ENCODE results near the gene SEC16A.
"Not testable (repeated sequence)": the region's sequence is repeated elsewhere in the genome, so short reads cannot be mapped to it uniquely, and the experiment has no call there.

Gene SEC16A

DNA sequence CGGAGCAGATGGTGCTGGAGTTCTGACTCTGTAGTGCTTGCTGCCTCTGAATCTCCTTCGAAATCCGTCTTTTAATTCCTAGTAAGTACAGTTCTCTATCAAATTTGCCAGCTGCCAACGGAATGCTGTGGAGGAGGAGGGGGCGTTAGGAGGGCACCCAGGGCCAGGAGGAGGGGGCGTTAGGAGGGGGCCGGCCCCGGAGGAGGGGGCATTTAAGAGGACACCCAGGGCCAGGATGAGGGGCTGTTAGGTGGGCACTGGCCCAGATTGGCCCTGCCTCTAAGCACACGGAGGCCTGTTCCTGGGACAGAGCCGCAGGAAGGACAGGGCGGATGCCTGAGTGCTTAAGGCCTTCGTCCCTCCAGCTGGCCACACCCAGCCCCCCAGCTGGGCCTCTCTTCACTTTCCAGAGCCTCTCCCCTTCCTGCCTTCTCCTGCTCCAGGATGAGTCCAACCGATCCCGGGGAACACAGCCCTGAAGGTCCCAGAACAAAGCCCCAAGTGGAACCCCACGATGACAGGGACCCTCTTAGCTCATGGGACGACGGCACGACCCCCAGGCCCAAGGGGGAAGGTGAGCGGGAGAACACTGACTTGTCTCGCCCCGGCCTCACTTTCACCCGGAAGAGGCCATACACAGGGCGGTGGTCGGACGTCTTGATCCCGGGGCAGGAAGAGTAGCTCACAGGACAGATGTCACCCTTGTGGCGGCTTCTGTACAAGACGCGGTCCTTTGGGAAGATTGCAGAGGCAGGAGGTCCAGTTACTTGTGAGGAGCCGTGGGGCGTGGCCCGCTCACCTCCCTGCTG is 53.0 kb downstream of the SEC16A start:
- Mint-ChIP-seq H3K36me3 (ENCODE audit: insufficient read depth) (peaks cover 17% of the 10 kb centered on the region), H3K9me3 (no peaks in the 10 kb centered on the region), H3K27me3 (no peaks in the 10 kb centered on the region), H3K27ac (ENCODE audit: low read depth) (peak overlapping the region; percentile 41), H3K4me1 (no peaks in the 10 kb centered on the region), H3K4me3 (no peak overlapping the region)
- DNase-seq (ENCODE audit: low spot score in 2 of 2) (no peak), ATAC-seq (replicated peaks; ENCODE audit: extremely low read depth, poor library complexity, severe bottlenecking) (no peak)

DNA sequence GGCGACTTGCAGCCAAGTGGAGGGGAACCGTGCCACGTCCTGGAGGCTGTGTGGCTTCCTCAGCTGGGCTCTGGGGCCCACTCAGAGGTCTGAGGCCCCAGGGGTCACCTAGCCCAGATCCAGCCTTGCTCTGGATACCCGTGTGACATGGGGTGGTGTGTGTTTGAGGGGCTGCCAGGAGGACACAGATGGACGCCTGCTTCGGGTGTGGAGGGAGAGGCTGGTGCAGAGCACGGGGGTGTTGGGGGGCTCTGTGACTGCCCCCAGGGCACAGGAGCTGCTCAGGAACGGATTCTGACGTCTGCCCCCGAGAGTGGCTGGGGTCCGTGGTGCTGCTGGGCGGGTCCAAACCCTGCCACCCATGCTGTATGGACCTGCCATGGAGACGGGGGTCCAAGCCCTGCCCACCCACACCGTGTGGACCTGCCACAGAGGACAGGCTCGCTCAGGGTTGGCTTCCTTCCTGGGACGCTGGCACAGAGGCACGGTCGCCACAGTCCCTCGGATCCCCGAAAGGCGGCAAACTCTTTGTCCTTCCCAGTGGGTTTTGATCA is 53.7 kb downstream of the SEC16A start:
- H3K36me3 Mint-ChIP-seq (ENCODE audit: insufficient read depth) = peaks cover 17% of the 10 kb centered on the region
- DNase-seq (ENCODE audit: low spot score in 2 of 2) (no peak), ATAC-seq (replicated peaks; ENCODE audit: extremely low read depth, poor library complexity, severe bottlenecking) (no peak)
- H3K9me3 Mint-ChIP-seq = no peaks in the 10 kb centered on the region
- H3K27me3 Mint-ChIP-seq = no peaks in the 10 kb centered on the region
- no peaks in the 10 kb centered on the region for H3K4me1 Mint-ChIP-seq
- no peak overlapping the region for H3K4me3 Mint-ChIP-seq
- no peak overlapping the region for H3K27ac Mint-ChIP-seq (ENCODE audit: low read depth)

DNA sequence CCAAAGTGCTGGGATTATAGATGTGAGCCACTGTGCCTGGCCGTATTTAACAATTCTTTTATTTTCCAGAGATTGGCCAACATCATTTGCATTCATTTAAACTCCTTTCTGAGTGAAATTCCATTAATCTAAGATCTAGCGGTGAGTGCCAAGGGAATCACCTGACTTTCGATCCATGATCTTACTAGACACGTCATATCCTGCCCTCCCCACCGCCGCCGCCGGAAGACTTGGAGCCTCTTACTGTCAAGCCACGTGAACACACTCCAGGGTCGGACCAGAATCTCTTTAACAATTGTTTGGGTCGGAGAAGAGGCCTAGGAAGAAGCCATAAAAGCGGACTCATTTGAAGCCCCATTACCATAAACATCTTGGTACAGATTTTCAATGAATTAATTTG is 56.1 kb downstream of the SEC16A start:
- H3K27me3 Mint-ChIP-seq = no peaks in the 10 kb centered on the region
- no peaks in the 10 kb centered on the region for H3K9me3 Mint-ChIP-seq
- no peak overlapping the region for H3K4me3 Mint-ChIP-seq
- no peak for ATAC-seq (replicated peaks; ENCODE audit: extremely low read depth, poor library complexity, severe bottlenecking)
- DNase-seq (ENCODE audit: low spot score in 2 of 2) = no peak
- H3K36me3 Mint-ChIP-seq (ENCODE audit: insufficient read depth) = peaks cover 25% of the 10 kb centered on the region
- no peaks in the 10 kb centered on the region for H3K4me1 Mint-ChIP-seq
- no peak overlapping the region for H3K27ac Mint-ChIP-seq (ENCODE audit: low read depth)

DNA sequence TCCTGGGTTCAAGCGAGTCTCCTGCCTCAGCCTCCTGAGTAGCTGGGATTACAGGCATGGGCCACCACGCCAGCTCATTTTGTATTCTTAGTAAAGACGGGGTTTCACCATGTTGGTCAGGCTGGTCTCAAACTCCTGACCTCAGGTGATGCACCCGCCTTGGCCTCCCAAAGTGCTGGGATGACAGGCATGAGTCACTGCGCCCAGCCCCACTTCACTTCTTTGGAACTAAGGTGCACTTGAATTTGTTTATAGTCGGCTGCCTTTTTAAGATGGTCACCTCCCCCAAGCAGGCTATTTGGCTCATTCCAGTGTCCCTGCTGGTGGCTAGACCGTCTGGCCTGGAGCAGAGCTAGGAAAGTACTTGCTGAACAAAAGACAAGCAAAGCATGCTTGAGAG is 57.5 kb downstream of the SEC16A start:
- not testable (repeated sequence) for H3K27me3 Mint-ChIP-seq; H3K4me3 Mint-ChIP-seq; H3K4me1 Mint-ChIP-seq; DNase-seq (ENCODE audit: low spot score in 2 of 2); ATAC-seq (replicated peaks; ENCODE audit: extremely low read depth, poor library complexity, severe bottlenecking); H3K27ac Mint-ChIP-seq (ENCODE audit: low read depth); H3K9me3 Mint-ChIP-seq
- H3K36me3 Mint-ChIP-seq (ENCODE audit: insufficient read depth) = peaks cover 33% of the 10 kb centered on the region

DNA sequence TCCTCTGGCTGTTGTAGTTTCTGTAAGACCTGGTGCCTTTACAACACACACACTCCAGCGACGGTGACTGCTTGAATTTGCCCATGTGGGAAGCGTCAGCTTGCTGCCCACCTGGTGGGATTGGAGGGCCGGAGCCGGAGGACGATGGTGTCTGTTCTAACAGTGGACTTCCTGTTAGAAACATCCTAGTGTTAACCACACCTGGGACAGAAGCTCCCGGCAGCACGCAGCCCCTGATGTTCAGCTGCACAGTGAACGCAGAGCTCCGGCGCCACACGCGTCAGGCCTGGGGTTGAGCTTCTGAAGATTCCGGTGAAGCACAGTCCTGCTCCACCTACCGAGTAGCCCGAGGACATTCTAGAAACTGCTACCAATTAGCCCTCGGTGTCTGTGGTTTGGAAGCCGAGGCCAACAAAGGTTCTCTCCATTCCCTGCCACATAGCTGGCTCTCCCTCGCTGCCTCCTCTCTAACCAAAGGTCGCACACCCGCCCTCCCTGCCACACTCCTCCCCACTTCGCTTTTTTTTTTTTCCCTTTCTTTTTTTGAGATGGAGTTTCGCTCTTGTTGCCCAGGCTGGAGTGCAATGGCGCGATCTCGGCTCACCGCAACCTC is 58.0 kb downstream of the SEC16A start:
- peaks cover 34% of the 10 kb centered on the region for H3K36me3 Mint-ChIP-seq (ENCODE audit: insufficient read depth)
- DNase-seq (ENCODE audit: low spot score in 2 of 2) (no peak), ATAC-seq (replicated peaks; ENCODE audit: extremely low read depth, poor library complexity, severe bottlenecking) (no peak)
- H3K27me3 Mint-ChIP-seq = no peaks in the 10 kb centered on the region
- no peak overlapping the region for H3K4me3 Mint-ChIP-seq
- no peaks in the 10 kb centered on the region for H3K4me1 Mint-ChIP-seq
- H3K27ac Mint-ChIP-seq (ENCODE audit: low read depth) = no peak overlapping the region
- H3K9me3 Mint-ChIP-seq = no peaks in the 10 kb centered on the region

DNA sequence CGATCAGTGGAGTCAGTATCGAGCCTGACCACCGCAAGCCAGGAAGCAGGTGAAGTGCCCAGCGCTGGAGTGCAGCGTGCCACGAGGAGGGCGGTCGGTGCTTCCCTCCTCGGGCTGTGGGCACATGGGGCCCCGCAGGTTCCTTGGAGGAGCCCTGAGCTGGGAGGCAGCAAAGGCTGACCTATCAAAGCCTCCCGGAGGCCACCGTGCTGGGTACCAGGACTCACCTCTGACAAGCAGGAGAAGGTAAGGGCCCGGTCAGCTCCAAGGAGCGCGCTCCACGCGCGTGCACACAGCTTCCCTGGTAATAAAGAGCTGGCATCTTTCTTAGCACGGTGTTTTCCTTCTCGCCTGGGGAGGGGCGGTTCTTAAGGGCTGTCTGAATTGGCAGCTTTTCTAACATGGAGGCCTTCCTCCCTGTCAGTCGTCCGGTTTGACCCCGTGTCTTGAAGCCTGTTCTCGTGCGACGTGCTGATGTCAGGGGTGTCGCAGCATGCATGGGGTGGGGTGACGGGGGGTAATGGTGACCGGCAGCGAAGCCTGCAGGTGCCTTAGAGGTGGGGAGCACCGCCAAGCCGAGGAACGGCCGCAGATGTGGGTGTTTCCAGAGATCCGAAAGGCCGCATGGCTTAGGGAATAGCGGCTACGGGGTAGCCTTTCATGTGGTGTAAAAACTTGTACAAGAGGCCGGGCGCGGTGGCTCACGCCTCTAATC is 59.3 kb downstream of the SEC16A start:
- H3K4me3 Mint-ChIP-seq = no peak overlapping the region
- ATAC-seq (replicated peaks; ENCODE audit: extremely low read depth, poor library complexity, severe bottlenecking) (no peak), DNase-seq (ENCODE audit: low spot score in 2 of 2) (no peak)
- H3K36me3 Mint-ChIP-seq (ENCODE audit: insufficient read depth) = peaks cover 45% of the 10 kb centered on the region
- H3K27me3 Mint-ChIP-seq = no peaks in the 10 kb centered on the region
- no peaks in the 10 kb centered on the region for H3K4me1 Mint-ChIP-seq
- H3K9me3 Mint-ChIP-seq = no peaks in the 10 kb centered on the region
- no peak overlapping the region for H3K27ac Mint-ChIP-seq (ENCODE audit: low read depth)

DNA sequence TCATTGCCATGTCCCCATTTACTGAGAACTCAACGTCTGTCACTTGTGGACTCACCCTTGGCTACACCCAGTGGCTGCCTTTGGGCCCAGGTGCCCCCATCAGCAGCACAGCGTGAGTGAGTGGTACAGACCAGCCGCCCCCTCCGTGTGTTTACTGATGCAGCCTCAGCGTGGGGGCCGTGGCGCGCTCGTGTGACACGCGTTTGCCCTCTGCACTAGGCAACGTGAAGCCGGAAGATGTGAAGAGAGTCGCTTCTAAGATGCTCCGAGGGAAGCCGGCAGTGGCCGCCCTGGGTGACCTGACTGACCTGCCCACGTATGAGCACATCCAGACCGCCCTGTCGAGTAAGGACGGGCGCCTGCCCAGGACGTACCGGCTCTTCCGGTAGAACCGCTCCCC is 60.0 kb downstream of the SEC16A start:
- H3K27ac Mint-ChIP-seq (ENCODE audit: low read depth) = no peak overlapping the region
- no peaks in the 10 kb centered on the region for H3K9me3 Mint-ChIP-seq
- H3K36me3 Mint-ChIP-seq (ENCODE audit: insufficient read depth) = peaks cover 44% of the 10 kb centered on the region
- no peak overlapping the region for H3K4me3 Mint-ChIP-seq
- DNase-seq (ENCODE audit: low spot score in 2 of 2) (no peak), ATAC-seq (replicated peaks; ENCODE audit: extremely low read depth, poor library complexity, severe bottlenecking) (no peak)
- H3K4me1 Mint-ChIP-seq = no peaks in the 10 kb centered on the region
- H3K27me3 Mint-ChIP-seq = no peaks in the 10 kb centered on the region

DNA sequence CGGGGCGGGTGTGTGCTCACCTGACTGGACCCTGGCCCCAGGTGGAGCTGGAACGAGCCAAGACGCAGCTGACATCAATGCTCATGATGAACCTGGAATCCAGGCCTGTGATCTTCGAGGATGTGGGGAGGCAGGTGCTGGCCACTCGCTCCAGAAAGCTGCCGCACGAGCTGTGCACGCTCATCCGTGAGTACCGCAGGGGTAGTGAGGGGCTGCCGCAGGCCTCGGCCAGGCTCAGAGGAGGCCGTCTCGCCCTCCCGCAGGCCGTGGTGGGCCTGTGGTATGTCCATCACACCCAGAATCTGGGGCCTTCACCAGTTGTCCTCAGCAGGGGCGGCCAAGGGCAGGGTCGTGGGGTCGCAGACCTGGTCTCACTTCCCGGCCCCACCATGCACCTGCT is 61.0 kb downstream of the SEC16A start:
- no peak overlapping the region for H3K27ac Mint-ChIP-seq (ENCODE audit: low read depth)
- DNase-seq (ENCODE audit: low spot score in 2 of 2) (no peak), ATAC-seq (replicated peaks; ENCODE audit: extremely low read depth, poor library complexity, severe bottlenecking) (no peak)
- no peak overlapping the region for H3K4me3 Mint-ChIP-seq
- no peaks in the 10 kb centered on the region for H3K27me3 Mint-ChIP-seq
- peaks cover 50% of the 10 kb centered on the region for H3K36me3 Mint-ChIP-seq (ENCODE audit: insufficient read depth)
- H3K9me3 Mint-ChIP-seq = no peaks in the 10 kb centered on the region
- no peaks in the 10 kb centered on the region for H3K4me1 Mint-ChIP-seq

DNA sequence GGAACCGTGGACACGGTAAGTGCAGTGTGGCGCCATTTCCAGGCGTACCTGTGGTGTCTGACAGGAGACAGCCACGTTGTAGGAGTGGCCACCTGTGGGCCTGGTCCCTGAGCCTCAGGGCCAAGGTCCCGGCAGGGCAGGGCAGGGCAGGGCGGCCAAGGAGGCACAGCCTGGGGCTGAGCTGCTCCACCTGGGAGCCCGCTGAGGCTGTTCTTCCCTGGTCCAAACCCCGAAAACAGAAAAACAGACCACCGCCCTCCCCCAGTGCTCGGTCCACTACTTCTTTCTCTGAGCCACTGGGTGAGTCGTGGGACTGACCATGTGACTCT is 63.8 kb downstream of the SEC16A start:
- no peak overlapping the region for H3K4me3 Mint-ChIP-seq
- ATAC-seq (replicated peaks; ENCODE audit: extremely low read depth, poor library complexity, severe bottlenecking) = no peak
- H3K27ac Mint-ChIP-seq (ENCODE audit: low read depth) = no peak overlapping the region
- peaks cover 54% of the 10 kb centered on the region for H3K36me3 Mint-ChIP-seq (ENCODE audit: insufficient read depth)
- DNase-seq (ENCODE audit: low spot score in 2 of 2) = no peak
- H3K4me1 Mint-ChIP-seq = no peaks in the 10 kb centered on the region
- H3K27me3 Mint-ChIP-seq = no peaks in the 10 kb centered on the region
- no peaks in the 10 kb centered on the region for H3K9me3 Mint-ChIP-seq

DNA sequence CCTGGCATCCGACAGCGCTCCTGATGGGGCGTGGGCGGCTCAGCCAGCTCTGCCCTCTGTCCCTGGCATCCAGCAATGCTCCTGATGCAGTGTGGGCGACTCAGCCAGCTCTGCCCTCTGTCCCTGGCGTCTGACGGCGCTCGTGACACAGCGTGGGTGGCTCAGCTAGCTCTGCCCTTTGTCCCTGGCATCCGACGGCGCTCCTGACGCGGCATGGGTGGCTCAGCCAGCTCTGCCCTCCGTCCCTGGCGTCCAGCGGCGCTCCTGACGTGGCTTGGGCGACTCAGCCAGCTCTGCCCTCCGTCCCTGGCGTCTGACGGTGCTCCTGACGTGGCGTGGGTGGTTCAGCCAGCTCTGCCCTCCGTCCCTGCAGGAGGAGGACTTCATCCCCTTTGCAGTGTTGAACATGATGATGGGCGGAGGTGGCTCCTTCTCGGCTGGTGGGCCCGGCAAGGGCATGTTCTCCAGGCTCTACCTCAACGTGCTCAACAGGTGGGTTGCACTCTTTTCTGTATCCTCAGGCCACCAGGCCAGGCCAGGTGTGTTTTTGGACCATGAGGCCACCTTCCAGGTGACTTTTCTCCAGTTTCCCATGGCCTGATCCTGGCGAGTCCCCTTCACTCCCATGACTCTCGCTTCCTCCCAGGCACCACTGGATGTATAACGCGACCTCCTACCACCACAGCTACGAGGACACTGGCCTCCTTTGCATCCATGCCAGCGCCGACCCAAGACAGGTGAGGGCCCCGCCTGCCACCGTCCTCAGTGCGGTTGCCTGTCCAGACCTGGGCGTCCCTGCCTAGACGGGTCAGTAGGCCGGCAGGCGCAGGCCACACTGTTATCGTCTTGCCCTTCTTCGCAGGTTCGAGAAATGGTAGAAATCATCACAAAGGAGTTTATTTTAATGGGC is 64.4 kb downstream of the SEC16A start:
- no peak for ATAC-seq (replicated peaks; ENCODE audit: extremely low read depth, poor library complexity, severe bottlenecking)
- Mint-ChIP-seq H3K4me3 (no peak overlapping the region), H3K4me1 (no peaks in the 10 kb centered on the region), H3K9me3 (no peaks in the 10 kb centered on the region), H3K36me3 (ENCODE audit: insufficient read depth) (peaks cover 57% of the 10 kb centered on the region), H3K27me3 (no peaks in the 10 kb centered on the region), H3K27ac (ENCODE audit: low read depth) (no peak overlapping the region)
- no peak for DNase-seq (ENCODE audit: low spot score in 2 of 2)

DNA sequence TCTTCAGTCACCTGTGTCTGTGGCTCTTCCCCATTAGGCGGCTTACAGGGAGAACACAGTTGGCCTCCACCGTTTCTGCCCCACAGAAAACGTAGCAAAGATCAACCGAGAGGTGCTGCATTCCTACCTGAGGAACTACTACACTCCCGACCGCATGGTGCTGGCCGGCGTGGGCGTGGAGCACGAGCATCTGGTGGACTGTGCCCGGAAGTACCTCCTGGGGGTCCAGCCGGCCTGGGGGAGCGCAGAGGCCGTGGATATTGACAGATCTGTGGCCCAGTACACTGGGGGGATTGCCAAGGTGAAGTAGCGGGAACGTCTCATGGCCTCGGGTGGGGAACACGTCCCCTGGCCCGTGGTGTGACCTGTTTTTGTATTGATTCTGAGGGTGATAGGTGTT is 65.9 kb downstream of the SEC16A start:
- H3K36me3 Mint-ChIP-seq (ENCODE audit: insufficient read depth) = peaks cover 50% of the 10 kb centered on the region

DNA sequence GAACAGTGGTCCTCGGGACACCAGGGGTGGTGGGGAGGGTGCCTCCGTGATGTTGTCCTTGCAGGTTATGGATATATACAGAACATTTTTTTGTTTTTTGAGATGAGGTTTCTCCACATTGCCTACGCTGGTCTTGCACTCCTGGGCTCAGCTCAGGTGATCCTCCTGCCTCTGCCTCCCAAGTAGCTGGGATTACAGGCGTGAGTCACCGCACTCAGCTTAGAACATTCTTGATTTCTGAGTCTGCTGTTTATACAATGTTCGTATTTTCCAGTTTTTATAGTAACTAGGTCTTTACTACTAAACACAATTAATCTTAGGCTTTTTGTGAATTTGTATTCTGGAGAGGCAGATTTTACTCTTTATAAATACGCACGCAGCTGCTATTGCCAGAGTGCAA is 66.4 kb downstream of the SEC16A start:
- H3K9me3 Mint-ChIP-seq = no peaks in the 10 kb centered on the region
- no peaks in the 10 kb centered on the region for H3K27me3 Mint-ChIP-seq
- no peak overlapping the region for H3K4me3 Mint-ChIP-seq
- DNase-seq (ENCODE audit: low spot score in 2 of 2) = no peak
- ATAC-seq (replicated peaks; ENCODE audit: extremely low read depth, poor library complexity, severe bottlenecking) = no peak
- no peak overlapping the region for H3K27ac Mint-ChIP-seq (ENCODE audit: low read depth)
- H3K4me1 Mint-ChIP-seq = peaks cover 3% of the 10 kb centered on the region
- H3K36me3 Mint-ChIP-seq (ENCODE audit: insufficient read depth) = peaks cover 48% of the 10 kb centered on the region

More for the DNA sequence above, 65.9 kb downstream of the SEC16A start:
- Mint-ChIP-seq H3K4me3 (no peak overlapping the region), H3K9me3 (no peaks in the 10 kb centered on the region), H3K27me3 (no peaks in the 10 kb centered on the region), H3K27ac (ENCODE audit: low read depth) (no peak overlapping the region), H3K4me1 (no peaks in the 10 kb centered on the region)
- DNase-seq (ENCODE audit: low spot score in 2 of 2) = no peak
- ATAC-seq (replicated peaks; ENCODE audit: extremely low read depth, poor library complexity, severe bottlenecking) = no peak
